Embryonic facial prominence (tissue), 1 donor: ENCODE results near the gene MSH5.
A peak's percentile ranks its signal among the peaks of the same experiment; 100 is the strongest.

Experiments used
- DNase-seq: peaks from one replicate; pipeline ENCODE4 v3.0.0-alpha.2; 2016; ENCODE audit errors: extremely low spot score

MSH5 gene

GRCh38 chr6:31713465-31713864 is 26.3 kb upstream of the MSH5 start:
- no peak for DNase-seq

- peak; percentile 29 for DNase-seq
Measured at GRCh38 chr6:31713991-31714684, 25.7 kb upstream of the MSH5 start.

GRCh38 chr6:31715022-31715958 is 24.5 kb upstream of the MSH5 start, which contains the start of gene LY6G6D:
LY6G6D (plus strand) TSS chr6:31715348; CDS start chr6:31715356, 8 bp downstream.
- no peak for DNase-seq

- DNase-seq = no peak
Measured at GRCh38 chr6:31717499-31718222, 22.1 kb upstream of the MSH5 start.

GRCh38 chr6:31718265-31718664 is 21.5 kb upstream of the MSH5 start:
- no peak for DNase-seq

GRCh38 chr6:31719001-31719400 is 20.8 kb upstream of the MSH5 start:
- DNase-seq = no peak

GRCh38 chr6:31720196-31720770 is 19.5 kb upstream of the MSH5 start:
- no peak for DNase-seq

GRCh38 chr6:31721351-31722020 is 18.3 kb upstream of the MSH5 start, which contains the start of gene LY6G6C:
LY6G6C (minus strand) TSS chr6:31721746; CDS start chr6:31721679, 67 bp downstream.
- no peak for DNase-seq

GRCh38 chr6:31722173-31722572 is 17.6 kb upstream of the MSH5 start:
- no peak for DNase-seq

GRCh38 chr6:31723245-31723979 is 16.4 kb upstream of the MSH5 start, which contains the start of gene MPIG6B:
MPIG6B (plus strand) TSS chr6:31723373; CDS start chr6:31723384, 11 bp downstream.
- no peak for DNase-seq

- no peak for DNase-seq
Measured at GRCh38 chr6:31723980-31724691, 15.7 kb upstream of the MSH5 start.

- DNase-seq = no peak
Measured at GRCh38 chr6:31725502-31726350, 14.1 kb upstream of the MSH5 start.

- no peak for DNase-seq
Measured at GRCh38 chr6:31727034-31727716, 12.6 kb upstream of the MSH5 start.

- DNase-seq = no peak
Measured at GRCh38 chr6:31727717-31728671, 11.8 kb upstream of the MSH5 start.

- no peak for DNase-seq
Measured at GRCh38 chr6:31728767-31729514, 10.9 kb upstream of the MSH5 start, which contains the start of gene DDAH2. DDAH2 (minus strand) TSS chr6:31729299; CDS start chr6:31729161, 138 bp downstream.

GRCh38 chr6:31729515-31729978 is 10.3 kb upstream of the MSH5 start:
- peak; percentile 63 for DNase-seq
